Ovary (tissue), 9 donors: Measurements from ENCODE around the gene LAMB3. TPM values are rescaled to one million over a fixed set of nuclear protein-coding genes. Genes with fewer than 3 reads are reported as not detected.
A peak's percentile ranks its signal among the peaks of the same experiment; 100 is the strongest.

Experiments
- DNase-seq, 5 donors: peaks; one replicate each; pipeline ENCODE4 v3.0.0-alpha.2; 2019 to 2020
- H3K27ac ChIP-seq, 2 donors: fragments of 200-600 bp; one replicate each; pipeline versions ENCODE4 v1.5.1 to v1.8.0; 2019 to 2022
- H3K27me3 ChIP-seq: fragments of 200-600 bp; one replicate; pipeline ENCODE4 v1.8.0; 2022
- H3K36me3 ChIP-seq: fragments of 200-600 bp; sonication (generic); one replicate; pipeline ENCODE4 v1.5.1; 2019
- H3K4me1 ChIP-seq: one replicate; pipeline ENCODE4 v1.8.1; 2013; ENCODE audit warnings: mild to moderate bottlenecking, moderate library complexity; ENCODE audit not compliant: insufficient read depth
- H3K4me3 ChIP-seq: fragments of 200-600 bp; sonication (generic); one replicate; pipeline ENCODE4 v1.5.1; 2017
- H3K9me3 ChIP-seq, 2 donors: fragments of 200-600 bp in 1 of 2; sonication (generic) in 1 of 2; one replicate each; pipeline versions ENCODE4 v1.5.1 to v1.8.1; 2013 to 2019; ENCODE audit warnings: mild to moderate bottlenecking in 1 of 2, moderate library complexity in 1 of 2
- CTCF ChIP-seq, 3 donors: fragments of 450-650 bp in 2 of 3; fragments of 200-600 bp in 1 of 3; IDR thresholded peaks; one replicate each; pipeline versions ENCODE4 v1.5.1 to v1.8.0; 2016 to 2022; ENCODE audit warnings: antibody characterized with exemption in 3 of 3, mild to moderate bottlenecking in 1 of 3
- EP300 ChIP-seq: sonication (generic); formaldehyde crosslinking; IDR thresholded peaks from one replicate; pipeline ENCODE4 v1.6.1; 2017; ENCODE audit warnings: antibody characterized with exemption
- POLR2A ChIP-seq: fragments of 450-650 bp; IDR thresholded peaks from one replicate; pipeline ENCODE4 v1.6.1; 2017; ENCODE audit warnings: antibody characterized with exemption, mild to moderate bottlenecking, moderate library complexity
- WGBS, 3 donors: extraction: QIAGEN DNeasy Blood & Tissue Kit in 1 of 3; methylation state at CpG; one replicate each; pipeline versions ENCODE4 v1.1.5 to v1.1.7; 2013 to 2017; 5-methylcytosine and 5-hydroxymethylcytosine counted together
- intact Hi-C, 4 donors: fragments of 100-400 bp; cut with DNase I; formaldehyde crosslinking; loops; one replicate each; pipeline versions ENCODE4 v1.11.0 to v1.15.1; 2022 to 2023
- polyA plus RNA-seq, 2 donors: library from polyadenylated mRNA; stranded (reverse); fragments of 200-250 nt in 1 of 2; fragments of 350-450 nt in 1 of 2; fragmentation: Illumina TruSeq in 1 of 2; extraction: RNeasy Lipid Tissue Mini Kit (QIAGEN cat#74804) in 1 of 2; gene quantifications; one replicate each; pipeline ENCODE4 v1.2.3, GENCODE V29; 2013 to 2014
- total RNA-seq, 7 donors: library from RNA; depleted of rRNA in 2 of 7; stranded (reverse); fragments of >200 nt in 2 of 7; fragmentation: NEBNext Ultra II Directional in 3 of 7; extraction: Animal tissue kit (Norgen Biotek cat#: 25700) in 3 of 7; gene quantifications; one replicate each; pipeline versions ENCODE4 v1.1.0 to v1.2.4, GENCODE V29; 2016 to 2023
- donor health status: DM: no; HTN: no; CAD: no; lungs with moderate emphysema.
- donor health status: DM: no; HTN: no; CAD: no.
- donor health status: Bipolar disorder and iron deficiency.
- donor health status: DM: yes; HTN: yes; CAD: no.
- donor health status: DM: no; HTN: no; CAD: no.
- donor health status: DM: yes; HTN: yes; CAD: no.

LAMB3 gene
- total and polyA plus RNA-seq, 9 donors, result 0.54 to 56.9 (median 4.2) TPM

GRCh38 chr1:209648931-209649776, 3.1 kb downstream of the LAMB3 start:
- Histone ChIP-seq H3K9me3 (no peaks in the 10 kb centered on the region), H3K27ac (peak overlapping the region in 1 of 2 donors; percentile 22), H3K27me3 (no peaks in the 10 kb centered on the region), H3K4me3 (no peak overlapping the region), H3K4me1 (peaks cover 33% of the 10 kb centered on the region), H3K36me3 (no peaks in the 10 kb centered on the region)
- intact Hi-C loops, result loop anchor here in 1 of 4 donors (5.0 kb wide), 1 partner anchor 43 kb away; no protein-coding TSS in a partner anchor
- TF ChIP-seq CTCF (IDR thresholded peaks at IDR 0.05) (no peak), EP300 (no peak), POLR2A (no peak)
- 46 to 49% (median 46%) methylated on average over 6 of the region's 6 CpGs for WGBS, 3 donors
- DNase-seq, result no peak

GRCh38 chr1:209648346-209648745, 3.9 kb downstream of the LAMB3 start:
- no peak for TF ChIP-seq CTCF (IDR thresholded peaks at IDR 0.05)
- Histone ChIP-seq H3K4me1 (peaks cover 34% of the 10 kb centered on the region), H3K4me3 (no peak overlapping the region), H3K27ac (no peak overlapping the region), H3K27me3 (no peaks in the 10 kb centered on the region), H3K9me3 (no peaks in the 10 kb centered on the region), H3K36me3 (no peaks in the 10 kb centered on the region)
- DNase-seq, result no peak
- intact Hi-C loops, result loop anchor here in 1 of 4 donors (5.0 kb wide), 1 partner anchor 44 kb away; no protein-coding TSS in a partner anchor

GRCh38 chr1:209647156-209647555, 5.1 kb downstream of the LAMB3 start:
- DNase-seq, result no peak
- Histone ChIP-seq H3K27ac (no peak overlapping the region), H3K4me1 (peaks cover 38% of the 10 kb centered on the region), H3K4me3 (no peak overlapping the region), H3K9me3 (no peaks in the 10 kb centered on the region), H3K36me3 (no peaks in the 10 kb centered on the region), H3K27me3 (no peaks in the 10 kb centered on the region)
- WGBS, 3 donors, result 42 to 69% (median 62%) methylated on average over 4 of the region's 4 CpGs
- intact Hi-C loops, result loop anchor here in 1 of 4 donors (5.0 kb wide), 1 partner anchor 45 kb away; no protein-coding TSS in a partner anchor
- TF ChIP-seq POLR2A (no peak), CTCF (IDR thresholded peaks at IDR 0.05) (no peak), EP300 (no peak)

GRCh38 chr1:209646558-209646957, 5.7 kb downstream of the LAMB3 start:
- Histone ChIP-seq H3K4me3 (no peak overlapping the region), H3K4me1 (peaks cover 40% of the 10 kb centered on the region), H3K27me3 (no peaks in the 10 kb centered on the region), H3K36me3 (no peaks in the 10 kb centered on the region), H3K9me3 (no peaks in the 10 kb centered on the region), H3K27ac (no peak overlapping the region)
- TF ChIP-seq EP300 (no peak), POLR2A (no peak), CTCF (IDR thresholded peaks at IDR 0.05) (no peak)
- intact Hi-C loops, result loop anchor here in 1 of 4 donors (5.0 kb wide), 1 partner anchor 46 kb away; no protein-coding TSS in a partner anchor
- WGBS, 3 donors, result 82 to 90% (median 87%) methylated on average over 5 of the region's 5 CpGs
- no peak for DNase-seq
